HepG2 (cell line): Measurements from ENCODE around the gene SRD5A3. TPM values are rescaled to one million over a fixed set of nuclear protein-coding genes. Genes with fewer than 3 reads are reported as not detected.

Experiments
- BCL6 ChIP-seq: IDR thresholded peaks from 2 replicates; pipeline ENCODE4 v1.6.1; 2016; ENCODE audit warnings: missing genetic modification reagents, missing compliant biosample characterization
- CCDC6 ChIP-seq: sonication (generic); formaldehyde crosslinking; IDR thresholded peaks from 2 replicates; pipeline ENCODE4 v1.8.1; 2022; ENCODE audit warnings: mild to moderate bottlenecking, missing genetic modification reagents, moderate library complexity
- ELF3 ChIP-seq: IDR thresholded peaks from 2 replicates; pipeline ENCODE4 v1.6.1; 2016; ENCODE audit warnings: missing genetic modification reagents, missing compliant biosample characterization
- GPN1 ChIP-seq: sonication (generic); formaldehyde crosslinking; IDR thresholded peaks from 2 replicates; pipeline ENCODE4 v1.5.1; 2020; ENCODE audit warnings: missing genetic modification reagents, borderline replicate concordance
- HNRNPUL1 ChIP-seq: fragments of 200-400 bp; formaldehyde crosslinking; IDR thresholded peaks from 2 replicates; pipeline ENCODE4 v1.6.1; 2017; ENCODE audit warnings: low read depth, mild to moderate bottlenecking, low read length, moderate library complexity
- ISL2 ChIP-seq: sonication (generic); formaldehyde crosslinking; IDR thresholded peaks from 2 replicates; pipeline ENCODE4 v1.5.0; 2020; ENCODE audit warnings: missing genetic modification reagents
- MATR3 ChIP-seq: sonication (generic); formaldehyde crosslinking; IDR thresholded peaks from 2 replicates; pipeline ENCODE4 v1.4.0; 2020; ENCODE audit warnings: missing genetic modification reagents
- MXI1 ChIP-seq: IDR thresholded peaks from 3 replicates; pipeline ENCODE4 v1.6.1; 2012; ENCODE audit warnings: low read depth, low read length, inconsistent platforms, borderline replicate concordance
- SALL1 ChIP-seq: sonication (generic); formaldehyde crosslinking; IDR thresholded peaks from 2 replicates; pipeline ENCODE4 v1.8.0; 2022; ENCODE audit warnings: mild to moderate bottlenecking, missing genetic modification reagents
- SIX1 ChIP-seq: sonication (generic); formaldehyde crosslinking; IDR thresholded peaks from 2 replicates; pipeline ENCODE4 v1.4.0; 2020; ENCODE audit warnings: missing genetic modification reagents, borderline replicate concordance
- SMAD9 ChIP-seq: sonication (generic); formaldehyde crosslinking; IDR thresholded peaks from 2 replicates; pipeline ENCODE4 v1.5.1; 2020; ENCODE audit warnings: mild to moderate bottlenecking, missing genetic modification reagents
- TAF1 ChIP-seq: sonication (generic); formaldehyde crosslinking; IDR thresholded peaks from 2 replicates; pipeline ENCODE4 v1.4.0; 2020; ENCODE audit warnings: missing genetic modification reagents
- ZFAT ChIP-seq: sonication (generic); formaldehyde crosslinking; conservative IDR thresholded peaks from 2 replicates; pipeline ENCODE4 v1.8.1; 2023; ENCODE audit warnings: missing genetic modification reagents, inconsistent platforms
- ZNF3 ChIP-seq: IDR thresholded peaks from 2 replicates; pipeline ENCODE4 v1.7.0; 2017; ENCODE audit warnings: inconsistent platforms
- ZNF329 ChIP-seq: sonication (generic); formaldehyde crosslinking; IDR thresholded peaks from 2 replicates; pipeline ENCODE4 v1.9.0; 2021; ENCODE audit warnings: low read depth, mild to moderate bottlenecking, missing genetic modification reagents
- ZNF556 ChIP-seq: sonication (generic); formaldehyde crosslinking; IDR thresholded peaks from 2 replicates; pipeline ENCODE4 v1.4.0; 2020; ENCODE audit warnings: mild to moderate bottlenecking, missing genetic modification reagents, borderline replicate concordance
- ZNF572 ChIP-seq: sonication (generic); formaldehyde crosslinking; IDR thresholded peaks from 2 replicates; pipeline ENCODE4 v1.5.1; 2020; ENCODE audit warnings: mild to moderate bottlenecking, missing genetic modification reagents
- ZNF720 ChIP-seq: sonication (generic); formaldehyde crosslinking; IDR thresholded peaks from 2 replicates; pipeline ENCODE4 v1.4.0; 2020; ENCODE audit warnings: missing genetic modification reagents
- polyA plus RNA-seq, 8 experiments: library from polyadenylated mRNA; depleted of rRNA in 3 of 8; stranded (reverse) in 7 of 8; unstranded in 1 of 8; fragments of >200 nt; fragmentation: Illumina TruSeq in 4 of 8; extraction: Trizol in 4 of 8; gene quantifications; 2 replicates each; pipeline versions ENCODE4 v1.2.1 to v1.2.3, GENCODE V29; 2011 to 2016; ENCODE audit warnings: low read depth in 4 of 8, missing spikeins in 1 of 8, mixed read lengths in 1 of 8; ENCODE audit not compliant: insufficient read depth in 1 of 8
- total RNA-seq, 5 experiments: library from RNA; depleted of rRNA; stranded (reverse); fragments of >200 nt; fragmentation: Illumina TruSeq; extraction: Trizol; gene quantifications; 2 replicates each; pipeline ENCODE4 v1.2.3, GENCODE V29; 2016; ENCODE audit warnings: low read depth in 1 of 5
- TF ChIP-seq, protein P1 (sequence below): sonication (generic); formaldehyde crosslinking; IDR thresholded peaks from 2 replicates; pipeline ENCODE4 v1.9.0; 2021; ENCODE audit warnings: missing genetic modification reagents, borderline replicate concordance
- TF ChIP-seq, protein P2 (sequence below): sonication (generic); formaldehyde crosslinking; IDR thresholded peaks from 2 replicates; pipeline ENCODE4 v1.4.0; 2020; ENCODE audit warnings: low read depth, mild to moderate bottlenecking, missing genetic modification reagents
- TF ChIP-seq, protein P3 (sequence below): sonication (generic); formaldehyde crosslinking; IDR thresholded peaks from 2 replicates; pipeline ENCODE4 v1.4.0; 2020; ENCODE audit warnings: missing genetic modification reagents, borderline replicate concordance
- TF ChIP-seq, protein P4 (sequence below): sonication (generic); formaldehyde crosslinking; IDR thresholded peaks from 2 replicates; pipeline ENCODE4 v1.8.0; 2022; ENCODE audit warnings: missing genetic modification reagents, low read depth, mild to moderate bottlenecking, borderline replicate concordance

SRD5A3 gene
- total and polyA plus RNA-seq, 2 of the 13 experiments (the other 11 are each of a cell fraction or from before 2014, with no cell fraction given) = 12.4 to 18.4 TPM

DNA sequence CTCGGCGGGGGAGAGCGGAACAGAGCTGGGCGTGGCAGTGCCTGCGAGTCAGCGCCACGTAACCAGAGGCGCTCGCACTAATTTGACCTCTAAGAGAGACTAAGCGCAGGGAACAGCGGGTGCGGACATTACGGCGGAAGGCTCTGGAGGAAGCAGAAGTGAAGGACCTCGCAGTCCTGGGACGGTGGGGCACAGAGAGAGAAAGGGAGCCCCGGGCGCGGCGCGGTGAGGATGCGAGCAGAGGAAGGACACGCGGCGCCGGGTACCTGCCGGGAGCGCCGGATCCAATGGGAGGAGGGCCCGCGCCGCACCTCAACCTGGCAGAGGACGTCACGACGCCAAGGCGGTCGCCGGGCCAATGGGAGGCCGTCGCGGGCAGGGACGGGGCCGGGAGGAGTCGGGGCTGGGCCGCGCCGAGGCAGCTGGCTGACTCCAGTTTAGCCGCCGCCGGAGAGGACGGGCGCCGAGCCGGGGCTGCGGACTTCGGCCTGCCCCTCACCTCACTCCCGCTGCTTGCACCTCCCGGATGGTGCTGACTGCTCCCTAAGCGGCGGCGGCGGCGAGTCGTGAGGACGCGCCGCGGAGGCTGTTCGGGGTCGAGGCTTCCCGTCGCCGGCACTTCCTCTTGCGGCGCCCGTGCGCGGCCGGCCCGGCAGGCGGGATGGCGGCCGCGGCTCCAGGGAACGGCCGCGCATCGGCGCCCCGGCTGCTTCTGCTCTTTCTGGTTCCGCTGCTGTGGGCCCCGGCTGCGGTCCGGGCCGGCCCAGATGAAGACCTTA, 49.7 kb downstream of the SRD5A3 start, which contains the start of gene TMEM165 (continued):
- TF ChIP-seq, protein P1, sequence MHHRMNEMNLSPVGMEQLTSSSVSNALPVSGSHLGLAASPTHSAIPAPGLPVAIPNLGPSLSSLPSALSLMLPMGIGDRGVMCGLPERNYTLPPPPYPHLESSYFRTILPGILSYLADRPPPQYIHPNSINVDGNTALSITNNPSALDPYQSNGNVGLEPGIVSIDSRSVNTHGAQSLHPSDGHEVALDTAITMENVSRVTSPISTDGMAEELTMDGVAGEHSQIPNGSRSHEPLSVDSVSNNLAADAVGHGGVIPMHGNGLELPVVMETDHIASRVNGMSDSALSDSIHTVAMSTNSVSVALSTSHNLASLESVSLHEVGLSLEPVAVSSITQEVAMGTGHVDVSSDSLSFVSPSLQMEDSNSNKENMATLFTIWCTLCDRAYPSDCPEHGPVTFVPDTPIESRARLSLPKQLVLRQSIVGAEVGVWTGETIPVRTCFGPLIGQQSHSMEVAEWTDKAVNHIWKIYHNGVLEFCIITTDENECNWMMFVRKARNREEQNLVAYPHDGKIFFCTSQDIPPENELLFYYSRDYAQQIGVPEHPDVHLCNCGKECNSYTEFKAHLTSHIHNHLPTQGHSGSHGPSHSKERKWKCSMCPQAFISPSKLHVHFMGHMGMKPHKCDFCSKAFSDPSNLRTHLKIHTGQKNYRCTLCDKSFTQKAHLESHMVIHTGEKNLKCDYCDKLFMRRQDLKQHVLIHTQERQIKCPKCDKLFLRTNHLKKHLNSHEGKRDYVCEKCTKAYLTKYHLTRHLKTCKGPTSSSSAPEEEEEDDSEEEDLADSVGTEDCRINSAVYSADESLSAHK (CRISPR knock-in tag) = no peak
- TF ChIP-seq ELF3 (no peak), SALL1 (CRISPR knock-in tag) (peak; percentile 56), ISL2 (CRISPR knock-in tag) (peak; percentile 24; the same call in 1 of the 2 replicates), TAF1 (CRISPR knock-in tag) (peak; percentile 96), GPN1 (CRISPR knock-in tag) (no peak), ZNF556 (CRISPR knock-in tag) (no peak), HNRNPUL1 (no peak), ZNF720 (CRISPR knock-in tag) (no peak), SMAD9 (CRISPR knock-in tag) (no peak), MXI1 (peak; percentile 45; the same call in 1 of the 3 replicates), BCL6 (no peak), MATR3 (CRISPR knock-in tag) (no peak), CCDC6 (CRISPR knock-in tag) (peak; percentile 16; the same call in 1 of the 2 replicates), ZNF572 (CRISPR knock-in tag) (no peak), ZNF3 (no peak), SIX1 (CRISPR knock-in tag) (no peak), ZNF329 (peak; percentile 75), ZFAT (CRISPR knock-in tag) (peak; percentile 54; the same call in 1 of the 2 replicates)
- TF ChIP-seq, protein P2, sequence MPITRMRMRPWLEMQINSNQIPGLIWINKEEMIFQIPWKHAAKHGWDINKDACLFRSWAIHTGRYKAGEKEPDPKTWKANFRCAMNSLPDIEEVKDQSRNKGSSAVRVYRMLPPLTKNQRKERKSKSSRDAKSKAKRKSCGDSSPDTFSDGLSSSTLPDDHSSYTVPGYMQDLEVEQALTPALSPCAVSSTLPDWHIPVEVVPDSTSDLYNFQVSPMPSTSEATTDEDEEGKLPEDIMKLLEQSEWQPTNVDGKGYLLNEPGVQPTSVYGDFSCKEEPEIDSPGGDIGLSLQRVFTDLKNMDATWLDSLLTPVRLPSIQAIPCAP (CRISPR knock-in tag) = no peak
- TF ChIP-seq, protein P3, sequence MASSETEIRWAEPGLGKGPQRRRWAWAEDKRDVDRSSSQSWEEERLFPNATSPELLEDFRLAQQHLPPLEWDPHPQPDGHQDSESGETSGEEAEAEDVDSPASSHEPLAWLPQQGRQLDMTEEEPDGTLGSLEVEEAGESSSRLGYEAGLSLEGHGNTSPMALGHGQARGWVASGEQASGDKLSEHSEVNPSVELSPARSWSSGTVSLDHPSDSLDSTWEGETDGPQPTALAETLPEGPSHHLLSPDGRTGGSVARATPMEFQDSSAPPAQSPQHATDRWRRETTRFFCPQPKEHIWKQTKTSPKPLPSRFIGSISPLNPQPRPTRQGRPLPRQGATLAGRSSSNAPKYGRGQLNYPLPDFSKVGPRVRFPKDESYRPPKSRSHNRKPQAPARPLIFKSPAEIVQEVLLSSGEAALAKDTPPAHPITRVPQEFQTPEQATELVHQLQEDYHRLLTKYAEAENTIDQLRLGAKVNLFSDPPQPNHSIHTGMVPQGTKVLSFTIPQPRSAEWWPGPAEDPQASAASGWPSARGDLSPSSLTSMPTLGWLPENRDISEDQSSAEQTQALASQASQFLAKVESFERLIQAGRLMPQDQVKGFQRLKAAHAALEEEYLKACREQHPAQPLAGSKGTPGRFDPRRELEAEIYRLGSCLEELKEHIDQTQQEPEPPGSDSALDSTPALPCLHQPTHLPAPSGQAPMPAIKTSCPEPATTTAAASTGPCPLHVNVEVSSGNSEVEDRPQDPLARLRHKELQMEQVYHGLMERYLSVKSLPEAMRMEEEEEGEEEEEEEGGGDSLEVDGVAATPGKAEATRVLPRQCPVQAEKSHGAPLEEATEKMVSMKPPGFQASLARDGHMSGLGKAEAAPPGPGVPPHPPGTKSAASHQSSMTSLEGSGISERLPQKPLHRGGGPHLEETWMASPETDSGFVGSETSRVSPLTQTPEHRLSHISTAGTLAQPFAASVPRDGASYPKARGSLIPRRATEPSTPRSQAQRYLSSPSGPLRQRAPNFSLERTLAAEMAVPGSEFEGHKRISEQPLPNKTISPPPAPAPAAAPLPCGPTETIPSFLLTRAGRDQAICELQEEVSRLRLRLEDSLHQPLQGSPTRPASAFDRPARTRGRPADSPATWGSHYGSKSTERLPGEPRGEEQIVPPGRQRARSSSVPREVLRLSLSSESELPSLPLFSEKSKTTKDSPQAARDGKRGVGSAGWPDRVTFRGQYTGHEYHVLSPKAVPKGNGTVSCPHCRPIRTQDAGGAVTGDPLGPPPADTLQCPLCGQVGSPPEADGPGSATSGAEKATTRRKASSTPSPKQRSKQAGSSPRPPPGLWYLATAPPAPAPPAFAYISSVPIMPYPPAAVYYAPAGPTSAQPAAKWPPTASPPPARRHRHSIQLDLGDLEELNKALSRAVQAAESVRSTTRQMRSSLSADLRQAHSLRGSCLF (CRISPR knock-in tag) = no peak
- TF ChIP-seq, protein P4, sequence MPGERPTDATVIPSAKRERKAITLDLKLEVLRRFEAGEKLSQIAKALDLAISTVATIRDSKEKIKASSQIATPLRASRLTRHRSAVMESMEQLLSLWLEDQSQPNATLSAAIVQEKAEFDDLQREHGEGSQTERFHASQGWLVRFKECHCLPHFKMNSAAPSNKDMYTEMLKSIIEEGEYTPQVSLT (CRISPR knock-in tag) = peak; percentile 60; the same call in 1 of the 2 replicates
